Epithelial cell of proximal tubule (primary cell): ENCODE results near the gene PHF13. TPM values are rescaled to one million over a fixed set of nuclear protein-coding genes. Genes with fewer than 3 reads are reported as not detected.

Source experiments
- DNase-seq: peaks from one replicate; pipeline ENCODE4 v3.0.0-alpha.2; 2011; ENCODE audit warnings: low read depth
- H3K4me3 ChIP-seq: 2 replicates; pipeline ENCODE4 v1.5.1; 2011; ENCODE audit warnings: low read depth, mild to moderate bottlenecking, low read length
- total RNA-seq: library from RNA; depleted of rRNA; stranded (reverse); fragments of >200 nt; gene quantifications from 2 replicates; pipeline ENCODE4 v1.2.3, GENCODE V29; 2015
- TF ChIP-seq, protein P1 (sequence below): conservative IDR thresholded peaks from 2 replicates; pipeline ENCODE4 v1.5.1; 2012; ENCODE audit warnings: low read depth, mild to moderate bottlenecking, low read length

PHF13 gene
- total RNA-seq, 1 donor from 2014 or later: 5.5 TPM

GRCh38 chr1:6602669-6603237 is 10.8 kb upstream of the PHF13 start, which contains the start of gene KLHL21:
Gene KLHL21, minus strand, starts transcription at chr1:6602869. Its CDS starts 52 bp downstream, at chr1:6602817.
- TF ChIP-seq, protein P1, sequence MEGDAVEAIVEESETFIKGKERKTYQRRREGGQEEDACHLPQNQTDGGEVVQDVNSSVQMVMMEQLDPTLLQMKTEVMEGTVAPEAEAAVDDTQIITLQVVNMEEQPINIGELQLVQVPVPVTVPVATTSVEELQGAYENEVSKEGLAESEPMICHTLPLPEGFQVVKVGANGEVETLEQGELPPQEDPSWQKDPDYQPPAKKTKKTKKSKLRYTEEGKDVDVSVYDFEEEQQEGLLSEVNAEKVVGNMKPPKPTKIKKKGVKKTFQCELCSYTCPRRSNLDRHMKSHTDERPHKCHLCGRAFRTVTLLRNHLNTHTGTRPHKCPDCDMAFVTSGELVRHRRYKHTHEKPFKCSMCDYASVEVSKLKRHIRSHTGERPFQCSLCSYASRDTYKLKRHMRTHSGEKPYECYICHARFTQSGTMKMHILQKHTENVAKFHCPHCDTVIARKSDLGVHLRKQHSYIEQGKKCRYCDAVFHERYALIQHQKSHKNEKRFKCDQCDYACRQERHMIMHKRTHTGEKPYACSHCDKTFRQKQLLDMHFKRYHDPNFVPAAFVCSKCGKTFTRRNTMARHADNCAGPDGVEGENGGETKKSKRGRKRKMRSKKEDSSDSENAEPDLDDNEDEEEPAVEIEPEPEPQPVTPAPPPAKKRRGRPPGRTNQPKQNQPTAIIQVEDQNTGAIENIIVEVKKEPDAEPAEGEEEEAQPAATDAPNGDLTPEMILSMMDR: no peak
- no peak for DNase-seq
- peak within 1 kb of the TSS; percentile 76 for H3K4me3 ChIP-seq

- TF ChIP-seq, protein P1: no peak
- no peak for DNase-seq
Measured at GRCh38 chr1:6603238-6603914, 10.2 kb upstream of the PHF13 start.

GRCh38 chr1:6603915-6604558 is 9.5 kb upstream of the PHF13 start:
- DNase-seq: no peak
- H3K4me3 ChIP-seq: peak overlapping the region; percentile 76
- TF ChIP-seq, protein P1: no peak

More at GRCh38 chr1:6603238-6603914, 10.2 kb upstream of the PHF13 start:
- H3K4me3 ChIP-seq: peak overlapping the region; percentile 76

- no peak for DNase-seq
- H3K4me3 ChIP-seq: peak overlapping the region; percentile 84
- TF ChIP-seq, protein P1: no peak
Measured at GRCh38 chr1:6612641-6613360, 730 bp upstream of the PHF13 start.

- TF ChIP-seq, protein P1: no peak
- no peak for DNase-seq
- H3K4me3 ChIP-seq: peak overlapping the region; percentile 67
Measured at GRCh38 chr1:6614019-6614928, 743 bp downstream of the PHF13 start.
